IPS-NIHi7 (cell line): ENCODE measurements around the gene SLC6A19.

ENCODE experiments used
- DNase-seq: peaks from one replicate; pipeline ENCODE4 v3.0.0; 2012; ENCODE audit warnings: mixed read lengths; ENCODE audit errors: extremely low spot score

The SLC6A19 gene

GRCh38 chr5:1166370-1166769 lies 35.0 kb upstream of the SLC6A19 start:
- no peak for DNase-seq

GRCh38 chr5:1167361-1167727 lies 34.1 kb upstream of the SLC6A19 start:
- no peak for DNase-seq

- peak; percentile 78 for DNase-seq
Measured at GRCh38 chr5:1167728-1168709, 33.4 kb upstream of the SLC6A19 start.

- DNase-seq = no peak
Measured at GRCh38 chr5:1168796-1169195, 32.6 kb upstream of the SLC6A19 start.

- DNase-seq = no peak
Measured at GRCh38 chr5:1169211-1170115, 31.9 kb upstream of the SLC6A19 start.

- no peak for DNase-seq
Measured at GRCh38 chr5:1171340-1171941, 30.0 kb upstream of the SLC6A19 start.

- DNase-seq = no peak
Measured at GRCh38 chr5:1172007-1172581, 29.3 kb upstream of the SLC6A19 start.

GRCh38 chr5:1172670-1173404 lies 28.6 kb upstream of the SLC6A19 start:
- DNase-seq = no peak

GRCh38 chr5:1173485-1174070 lies 27.8 kb upstream of the SLC6A19 start:
- no peak for DNase-seq

- DNase-seq = peak; percentile 78
Measured at GRCh38 chr5:1174122-1174936, 27.1 kb upstream of the SLC6A19 start.

- no peak for DNase-seq
Measured at GRCh38 chr5:1175015-1175414, 26.4 kb upstream of the SLC6A19 start.

- no peak for DNase-seq
Measured at GRCh38 chr5:1175801-1176472, 25.5 kb upstream of the SLC6A19 start.

GRCh38 chr5:1176473-1177391 lies 24.7 kb upstream of the SLC6A19 start:
- peak; percentile 71 for DNase-seq

- DNase-seq = no peak
Measured at GRCh38 chr5:1177826-1178528, 23.4 kb upstream of the SLC6A19 start.

- DNase-seq = no peak
Measured at GRCh38 chr5:1178529-1179382, 22.6 kb upstream of the SLC6A19 start.

GRCh38 chr5:1179383-1179715 lies 22.0 kb upstream of the SLC6A19 start:
- DNase-seq = no peak

- no peak for DNase-seq
Measured at GRCh38 chr5:1180096-1180495, 21.3 kb upstream of the SLC6A19 start.
